PC-3 (cell line): Measurements from ENCODE around the gene RXFP3.

Experiments used
- CTCF ChIP-seq: fragments of 300-600 bp; sonication (generic); conservative IDR thresholded peaks from 2 replicates; pipeline ENCODE4 v1.5.1; 2017; ENCODE audit warnings: antibody characterized with exemption, low read depth, mild to moderate bottlenecking, low read length
- EZH2phosphoT487 ChIP-seq: fragments of 300-600 bp; sonication (generic); IDR thresholded peaks from 2 replicates; pipeline ENCODE4 v1.6.1; 2018; ENCODE audit warnings: mild to moderate bottlenecking, antibody characterized with exemption, low read length, borderline replicate concordance

GRCh38 chr5:33976307-33976706 is 40.1 kb downstream of the RXFP3 start:
- TF ChIP-seq CTCF, result no peak
- TF ChIP-seq EZH2phosphoT487, result no peak
